ENCODE data around the gene FST. TPM values are rescaled to one million over a fixed set of nuclear protein-coding genes. Genes with fewer than 3 reads are reported as not detected.

FST gene
- total and polyA plus RNA-seq, 2 of the 13 experiments (the other 11 are each of a cell fraction or from before 2014, with no cell fraction given): 38.6 to 136 TPM

- TF ChIP-seq GATA4 (IDR thresholded peaks at IDR 0.05; ENCODE audit: borderline replicate concordance, low read depth) (peak; percentile 99), HNF1A (IDR thresholded peaks at IDR 0.05; ENCODE audit: low read depth) (peak; percentile 86), HNF1A (CRISPR knock-in tag; IDR thresholded peaks at IDR 0.05; ENCODE audit: borderline replicate concordance) (peak; percentile 93; the same call in 1 of the 2 replicates), HDAC6 (IDR thresholded peaks at IDR 0.05; ENCODE audit: low read depth, low read length) (no peak), NCOA1 (CRISPR knock-in tag; IDR thresholded peaks at IDR 0.05) (peak; percentile 99), NFE2L2 (IDR thresholded peaks at IDR 0.05; ENCODE audit: low read length) (peak; percentile 83), ZNF235 (CRISPR knock-in tag; IDR thresholded peaks at IDR 0.05; ENCODE audit: borderline replicate concordance) (no peak), ZNF281 (CRISPR knock-in tag; IDR thresholded peaks at IDR 0.05; ENCODE audit: borderline replicate concordance) (peak; percentile 92; the same call in 1 of the 2 replicates), ZNF737 (CRISPR knock-in tag; IDR thresholded peaks at IDR 0.05; ENCODE audit: borderline replicate concordance) (no peak), ZNF878 (CRISPR knock-in tag; IDR thresholded peaks at IDR 0.05) (peak; percentile 83), ZNF232 (CRISPR knock-in tag; IDR thresholded peaks at IDR 0.05; ENCODE audit: borderline replicate concordance) (peak; percentile 76; the same call in 1 of the 2 replicates), HDAC1 (CRISPR knock-in tag; IDR thresholded peaks at IDR 0.05) (peak; percentile 97), JUNB (CRISPR knock-in tag; IDR thresholded peaks at IDR 0.05; ENCODE audit: borderline replicate concordance) (peak; percentile 69; the same call in 1 of the 2 replicates), ZFY (CRISPR knock-in tag; IDR thresholded peaks at IDR 0.05) (peak; percentile 18; the same call in 1 of the 2 replicates), HNF4G (IDR thresholded peaks at IDR 0.05; ENCODE audit: borderline replicate concordance, low read depth, low read length) (peak; percentile 95), HNF4G (CRISPR knock-in tag; IDR thresholded peaks at IDR 0.05; ENCODE audit: borderline replicate concordance, low read depth) (peak; percentile 96), CREBL2 (CRISPR knock-in tag; IDR thresholded peaks at IDR 0.05; ENCODE audit: borderline replicate concordance) (no peak), MAX (IDR thresholded peaks at IDR 0.05) (peak; percentile 86), KDM5A (IDR thresholded peaks at IDR 0.05; ENCODE audit: borderline replicate concordance, low read length) (peak; percentile 24; the same call in 1 of the 2 replicates)
Measured at GRCh38 chr5:53476531-53477480, 3.6 kb upstream of the FST start (continued).

All from HepG2 (cell line).